Iris pigment epithelial cell (primary cell): Measurements from ENCODE around the gene IFFO2.
A peak's percentile ranks its signal among the peaks of the same experiment; 100 is the strongest.

Experiments
- DNase-seq: peaks from one replicate; pipeline ENCODE4 v3.0.0-alpha.2; 2011; ENCODE audit warnings: low read depth

Gene IFFO2

GRCh38 chr1:18919197-18919905 is 37.1 kb downstream of the IFFO2 start:
- no peak for DNase-seq

DNA sequence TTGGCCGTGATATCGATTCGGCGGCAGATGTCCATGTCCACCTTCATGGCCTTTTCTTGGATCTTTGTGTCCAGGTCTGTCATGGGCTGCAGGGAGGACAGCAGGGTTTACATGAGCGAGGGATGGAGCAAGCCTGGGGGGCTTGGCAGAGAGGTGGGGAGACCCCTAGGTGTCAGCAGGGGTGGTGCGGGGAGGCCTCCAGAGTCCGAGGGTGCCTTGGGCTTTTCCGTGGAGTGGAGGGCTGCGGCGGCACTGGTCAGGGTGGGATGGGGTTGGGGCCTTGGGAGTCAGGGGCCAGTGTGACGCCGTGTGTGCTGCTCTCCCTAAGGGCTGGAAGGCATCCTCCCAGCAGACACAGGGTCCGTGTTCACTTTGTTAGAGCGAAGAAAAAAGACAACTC is 38.1 kb downstream of the IFFO2 start:
- DNase-seq = no peak

DNA sequence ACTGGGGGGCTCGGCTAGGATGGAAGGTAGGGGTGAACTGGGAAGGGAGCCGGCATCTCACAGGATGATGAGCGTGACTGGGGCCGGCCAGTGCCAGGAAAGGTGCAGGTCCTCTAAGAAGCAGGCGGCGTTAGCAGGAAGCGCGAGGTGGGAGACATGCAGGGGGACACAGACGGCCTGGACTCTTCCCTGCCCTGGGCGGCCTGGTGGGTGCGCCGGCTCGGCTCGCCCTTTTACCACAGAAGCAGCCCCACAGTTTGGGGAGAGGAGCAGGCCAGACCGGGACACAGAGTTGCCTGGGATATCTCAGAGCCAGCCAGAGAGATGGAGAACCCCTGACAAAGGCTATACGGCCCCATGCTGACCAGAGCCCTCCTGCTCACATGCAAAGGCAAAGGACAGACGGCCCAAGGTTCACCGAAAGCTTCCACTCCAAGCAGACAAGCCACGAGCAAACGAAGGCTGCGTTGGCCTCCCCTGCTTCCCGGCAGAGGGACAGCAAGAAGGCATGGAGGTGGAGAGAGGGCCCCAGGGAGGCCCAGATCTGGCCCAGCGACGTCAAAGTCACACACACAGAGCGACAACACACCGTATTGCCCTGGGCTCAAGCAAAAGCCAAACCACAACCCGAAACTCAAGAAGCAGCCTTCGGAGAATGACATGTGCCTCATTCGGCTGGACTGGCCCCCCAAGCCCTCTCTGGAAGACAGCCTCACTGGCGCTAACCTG is 39.2 kb downstream of the IFFO2 start:
- no peak for DNase-seq

GRCh38 chr1:18915341-18915740 is 41.1 kb downstream of the IFFO2 start:
- no peak for DNase-seq

- DNase-seq = peak; percentile 69
Observed at GRCh38 chr1:18913065-18913835, 43.2 kb downstream of the IFFO2 start.

DNA sequence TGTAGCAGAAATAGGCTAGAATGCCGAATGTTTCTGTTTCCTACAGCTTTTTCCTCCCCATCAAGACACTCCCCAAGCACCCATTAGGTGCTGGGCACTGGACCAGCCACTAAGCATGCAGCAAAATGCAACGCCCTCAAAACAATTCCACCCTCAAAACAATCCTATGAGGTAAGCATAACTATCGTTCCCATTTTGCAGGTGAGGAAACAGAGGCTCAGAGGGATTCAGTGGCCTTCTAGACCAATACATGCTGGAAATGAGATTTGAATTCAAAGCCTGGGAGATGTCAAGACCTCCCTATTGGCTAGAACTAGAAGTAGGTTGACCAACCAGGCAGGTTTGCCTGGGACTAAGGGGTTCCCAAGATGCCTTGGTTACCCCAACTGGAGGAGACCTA is 43.9 kb downstream of the IFFO2 start:
- DNase-seq = no peak

- DNase-seq = no peak
Observed at GRCh38 chr1:18908911-18909771, 47.3 kb downstream of the IFFO2 start.

DNA sequence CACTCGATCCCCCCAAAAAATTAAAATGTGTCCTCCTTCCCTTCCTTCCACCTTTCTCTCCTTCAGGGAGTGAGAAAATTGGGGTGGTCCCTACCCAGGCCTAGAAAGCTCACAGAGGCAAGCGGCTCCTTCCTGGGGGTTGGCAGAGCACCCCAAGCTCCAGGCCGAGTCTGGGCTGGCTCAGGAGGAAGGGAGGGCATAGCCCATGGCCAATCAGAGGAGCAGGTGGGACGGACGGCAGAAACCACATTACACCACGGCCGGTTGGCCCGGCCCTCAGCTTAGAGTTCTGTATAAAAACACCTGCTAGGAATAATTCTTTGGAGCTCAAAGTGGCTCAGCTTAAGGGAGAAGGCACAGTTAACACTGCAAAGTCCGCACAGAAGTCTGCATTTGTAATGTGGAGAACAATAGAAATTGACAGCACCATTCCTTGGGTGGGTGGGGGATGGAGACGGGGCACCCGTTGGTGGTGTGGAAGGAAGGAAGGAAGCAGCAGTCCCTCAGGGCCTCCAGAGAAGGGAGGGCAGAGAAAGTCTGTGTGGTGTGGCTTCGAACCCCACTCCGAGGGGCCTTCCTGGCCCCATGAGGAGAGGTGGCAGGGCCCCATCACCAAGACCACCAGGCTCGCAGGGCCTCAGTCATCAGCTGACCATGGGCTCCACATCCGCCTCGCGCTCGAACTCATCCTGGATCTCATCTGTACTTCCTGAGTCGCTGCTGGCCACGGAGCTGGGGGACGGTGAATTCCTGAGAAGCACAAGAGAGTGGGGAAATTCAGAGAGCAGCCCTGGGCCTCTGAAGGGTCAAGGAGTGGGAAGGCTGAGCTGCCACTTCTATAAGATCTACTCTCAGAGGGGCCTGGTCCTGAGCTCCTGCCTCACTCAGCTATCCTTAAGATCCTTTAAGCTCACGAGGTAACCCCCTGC is 48.3 kb downstream of the IFFO2 start:
- DNase-seq = peak; percentile 53

DNA sequence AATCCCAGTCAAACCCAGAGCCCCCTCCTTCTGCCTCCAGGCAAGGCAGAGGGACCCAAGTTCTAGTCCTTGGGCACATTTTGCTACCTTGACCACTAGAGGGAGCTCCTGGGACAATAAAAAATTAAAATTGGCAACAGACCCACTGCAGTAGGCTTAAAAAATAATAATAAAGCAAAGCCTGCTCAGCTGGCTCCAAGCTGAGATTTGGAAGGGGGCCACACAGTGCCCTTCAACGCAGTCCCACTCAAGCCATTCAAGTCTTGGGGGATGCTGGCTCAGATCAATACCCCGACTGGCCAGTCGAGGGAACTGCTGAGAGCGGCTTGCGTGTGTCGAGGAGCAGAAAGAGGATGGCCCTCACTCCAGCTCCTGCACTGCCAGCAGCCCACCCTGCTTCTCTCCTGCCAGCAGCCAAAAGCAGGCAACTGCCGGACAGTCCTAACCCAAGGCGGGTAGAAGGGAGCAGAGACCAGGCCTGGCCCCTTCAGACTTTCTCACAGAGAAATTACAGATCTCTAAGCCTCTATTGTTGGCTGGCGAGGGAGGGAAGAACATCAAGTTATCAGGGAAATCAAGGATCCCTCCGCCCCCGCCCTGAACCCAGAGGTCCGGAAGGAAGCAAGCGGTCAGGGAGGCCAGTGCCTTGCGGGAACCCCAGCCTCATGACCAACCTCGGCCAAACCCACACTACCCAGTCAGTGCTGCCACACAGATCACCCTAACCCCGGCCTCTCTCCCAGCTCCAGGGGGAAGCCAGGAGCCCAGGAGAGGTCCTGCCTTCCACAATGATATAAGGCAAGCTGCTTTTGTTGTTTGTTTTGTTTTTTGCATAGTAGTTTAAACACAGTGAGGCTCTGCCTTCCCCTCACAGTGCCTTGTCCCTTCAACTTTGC is 49.2 kb downstream of the IFFO2 start:
- DNase-seq = peak; percentile 48

GRCh38 chr1:18903291-18903756 is 53.2 kb downstream of the IFFO2 start:
- DNase-seq = no peak

DNA sequence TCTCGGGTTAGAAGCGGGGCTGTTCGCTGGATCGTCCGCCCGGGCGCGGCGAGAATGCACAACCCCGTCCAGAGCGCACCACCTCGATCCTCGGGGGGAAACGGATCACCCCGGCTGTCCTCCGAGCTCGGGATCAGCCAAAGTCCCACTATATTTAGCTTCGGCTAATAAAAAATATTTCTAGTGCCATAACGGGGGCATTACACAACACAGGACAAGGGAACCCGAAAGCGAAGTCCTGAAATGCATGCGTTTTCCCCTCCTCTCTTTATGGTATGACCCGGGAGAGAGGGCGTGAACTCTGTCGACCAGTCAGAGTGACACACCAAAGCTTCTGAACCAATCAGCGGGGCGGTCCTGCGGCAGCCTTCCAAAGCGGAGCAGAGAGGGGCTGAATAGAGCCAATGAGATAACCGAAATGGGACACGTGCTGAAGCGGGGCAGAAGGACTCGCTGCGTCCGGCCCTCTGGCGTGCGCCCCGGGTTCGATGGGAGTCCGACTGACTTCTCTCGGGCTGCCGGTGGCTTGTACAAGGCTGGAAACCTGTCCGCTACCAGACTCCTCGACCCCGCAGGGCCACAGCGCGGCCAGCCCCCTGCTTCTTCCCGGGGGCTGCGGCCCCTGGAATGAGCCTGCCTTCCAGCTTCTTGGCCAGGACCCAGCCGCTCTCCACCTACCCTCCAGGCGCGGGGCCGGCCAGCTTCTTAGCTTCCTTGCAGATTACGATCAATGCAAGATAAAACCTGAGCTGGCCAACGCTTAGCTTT is 53.8 kb downstream of the IFFO2 start, which contains the start of gene ALDH4A1:
ALDH4A1 (minus strand) TSS at position 33 of the 768 bp plus-strand sequence; CDS start at position 1, 32 bp downstream.
- DNase-seq = peak; percentile 99

- DNase-seq = no peak
Observed at GRCh38 chr1:18901952-18902522, 54.4 kb downstream of the IFFO2 start.

- no peak for DNase-seq
Observed at GRCh38 chr1:18901147-18901951, 55.1 kb downstream of the IFFO2 start.

GRCh38 chr1:18900303-18900841 is 56.1 kb downstream of the IFFO2 start:
- DNase-seq = peak; percentile 40

DNA sequence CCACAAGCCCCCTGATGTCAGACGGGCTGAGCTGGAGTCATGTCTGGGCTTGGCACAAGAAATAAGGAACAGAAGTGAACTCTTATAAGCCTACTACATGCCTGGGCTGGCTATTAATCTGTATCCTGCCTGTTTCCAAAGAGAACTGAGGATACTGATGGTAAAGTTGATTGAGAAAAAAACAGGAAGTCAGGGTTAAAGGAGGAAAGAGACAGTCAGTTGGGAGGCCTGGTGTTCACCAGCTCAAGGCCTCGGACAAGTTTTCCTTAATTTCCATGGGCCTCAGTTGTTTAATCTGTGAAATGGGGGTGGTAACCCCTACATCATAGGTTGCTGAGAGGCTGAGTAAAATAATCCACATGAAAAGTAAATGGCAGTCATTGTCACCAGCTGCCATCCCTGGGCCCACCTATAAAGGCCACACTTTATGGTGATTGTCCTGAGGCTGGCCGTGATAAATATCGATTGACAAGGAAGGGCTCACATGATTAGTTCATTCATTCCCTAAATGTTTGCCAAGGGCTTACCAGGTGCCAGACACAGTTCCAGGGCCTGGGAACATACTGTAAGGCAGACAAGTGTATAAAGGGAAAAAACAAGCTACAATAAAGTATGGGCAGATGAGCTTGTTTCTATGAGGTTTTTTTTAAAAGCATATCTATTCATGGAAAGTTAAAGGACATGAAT is 57.0 kb downstream of the IFFO2 start:
- no peak for DNase-seq

GRCh38 chr1:18898567-18898966 is 57.9 kb downstream of the IFFO2 start:
- no peak for DNase-seq

- no peak for DNase-seq
Observed at GRCh38 chr1:18895317-18895716, 61.2 kb downstream of the IFFO2 start.
